Cortex of kidney (tissue), 1 donor: ENCODE measurements around the gene TRIM29.

Source experiments
- DNase-seq: peaks from one replicate; lab custom pipeline; 2025; lab: John Stamatoyannopoulos, UW

Gene TRIM29

GRCh38 chr11:120061761-120062560, 76.0 kb downstream of the TRIM29 start:
- no peak for DNase-seq
